B cell (primary cell): Measurements from ENCODE around the gene GNAI3. TPM values are rescaled to one million over a fixed set of nuclear protein-coding genes. Genes with fewer than 3 reads are reported as not detected.

ENCODE experiments used
- ATAC-seq: fragments of 200-7000 bp; cut with Tn5 transposase; one replicate; pipeline ENCODE4 v1.10.0; 2021; ENCODE audit warnings: low read depth, mild to moderate bottlenecking, moderate number of reproducible peaks, moderate library complexity
- CTCF ChIA-PET: fragments of 350-600 bp; sonication (Branson Sonifier 250); formaldehyde crosslinking; loops from one replicate; lab custom pipeline; 2021; ENCODE audit warnings: antibody characterized with exemption, inconsistent platforms; lab: Charles Lee
- POLR2A ChIA-PET: fragments of 350-600 bp; sonication (Branson Sonifier 250); formaldehyde crosslinking; loops from one replicate; lab custom pipeline; 2021; ENCODE audit warnings: antibody characterized with exemption; lab: Charles Lee
- DNase-seq: peaks from one replicate; pipeline ENCODE4 v3.0.0; 2013
- H2AFZ ChIP-seq: 2 replicates; pipeline ENCODE4 v1.6.1; 2012; ENCODE audit warnings: mild to moderate bottlenecking, low read depth, low read length; ENCODE audit not compliant: insufficient read depth, poor library complexity, severe bottlenecking
- H3K27ac ChIP-seq, 2 donors: 1 replicate in 1 of 2; 2 replicates in 1 of 2; pipeline ENCODE4 v1.5.1; 2012 to 2013; ENCODE audit warnings: low read length in 2 of 2, mild to moderate bottlenecking in 2 of 2, moderate library complexity in 1 of 2
- H3K27me3 ChIP-seq, 4 experiments: fragments of 200-600 bp in 1 of 4; sonication (generic) in 1 of 4; replicated peaks in 1 of 4; 1 replicate in 2 of 4; 2 replicates in 2 of 4; pipeline versions ENCODE4 v1.6.1 to v1.7.0; 2013 to 2016; ENCODE audit warnings: low read length in 3 of 4, mild to moderate bottlenecking in 2 of 4, mixed read lengths in 1 of 4, moderate library complexity in 1 of 4; ENCODE audit not compliant: insufficient read depth in 4 of 4, control insufficient read depth in 3 of 4; ENCODE audit errors: control extremely low read depth in 1 of 4
- H3K36me3 ChIP-seq, 2 experiments: replicated peaks in 1 of 2; 1 replicate in 1 of 2; 2 replicates in 1 of 2; pipeline versions ENCODE4 v1.6.1 to v1.7.1; 2013; ENCODE audit warnings: low read length in 1 of 2; ENCODE audit not compliant: insufficient read depth in 2 of 2, control insufficient read depth in 1 of 2; ENCODE audit errors: control extremely low read depth in 1 of 2, extremely low read depth in 1 of 2
- H3K4me1 ChIP-seq, 2 donors: fragments of 200-600 bp in 1 of 2; sonication (generic) in 1 of 2; 1 replicate in 1 of 2; 2 replicates in 1 of 2; pipeline versions ENCODE4 v1.5.1 to v1.6.1; 2013 to 2017; ENCODE audit warnings: low read length in 2 of 2; ENCODE audit not compliant: control insufficient read depth in 2 of 2, insufficient read depth in 2 of 2
- H3K4me2 ChIP-seq: replicated peaks from 2 replicates; pipeline ENCODE3; 2012; ENCODE audit warnings: mild to moderate bottlenecking, low read depth, low read length; ENCODE audit not compliant: poor library complexity, severe bottlenecking
- H3K4me3 ChIP-seq, 5 experiments: fragments of 200-600 bp in 1 of 5; sonication (generic) in 1 of 5; 1 replicate in 3 of 5; 2 replicates in 2 of 5; pipeline versions ENCODE4 v1.5.1 to v1.7.0; 2011 to 2016; ENCODE audit warnings: low read length in 4 of 5, mild to moderate bottlenecking in 4 of 5, low read depth in 2 of 5, control low read depth in 1 of 5, moderate library complexity in 1 of 5; ENCODE audit not compliant: insufficient read depth in 1 of 5; ENCODE audit errors: control extremely low read depth in 1 of 5, extremely low read depth in 1 of 5
- H3K79me2 ChIP-seq: fragments of 200-600 bp; sonication (generic); one replicate; pipeline ENCODE4 v1.6.0; 2016; ENCODE audit warnings: low read length; ENCODE audit not compliant: control insufficient read depth, insufficient read depth
- H3K9ac ChIP-seq: fragments of 200-600 bp; sonication (generic); 2 replicates; pipeline ENCODE4 v1.6.1; 2017; ENCODE audit warnings: mild to moderate bottlenecking, low read length, moderate library complexity
- H3K9me3 ChIP-seq, 3 donors: one replicate each; pipeline versions ENCODE4 v1.6.1 to v1.7.1; 2013; ENCODE audit warnings: low read length in 2 of 3; ENCODE audit not compliant: control insufficient read depth in 2 of 3, insufficient read depth in 1 of 3; ENCODE audit errors: control extremely low read depth in 1 of 3
- H4K20me1 ChIP-seq: 2 replicates; pipeline ENCODE4 v1.6.0; 2012; ENCODE audit warnings: mild to moderate bottlenecking, low read length; ENCODE audit not compliant: insufficient read depth, control insufficient read depth, poor library complexity, severe bottlenecking
- H3K27ac Mint-ChIP-seq: one replicate; pipeline ENCODE4 v1.8.0; 2021; ENCODE audit warnings: mixed read lengths
- H3K27me3 Mint-ChIP-seq: one replicate; pipeline ENCODE4 v1.8.0; 2021; ENCODE audit warnings: mixed read lengths
- H3K4me1 Mint-ChIP-seq: one replicate; pipeline ENCODE4 v1.8.0; 2021; ENCODE audit warnings: mixed read lengths
- H3K4me3 Mint-ChIP-seq: one replicate; pipeline ENCODE4 v1.8.0; 2021; ENCODE audit warnings: mixed read lengths
- H3K9me3 Mint-ChIP-seq: one replicate; pipeline ENCODE4 v1.8.0; 2022; ENCODE audit warnings: mixed read lengths; ENCODE audit not compliant: insufficient read depth
- EZH2 ChIP-seq: IDR thresholded peaks from 2 replicates; pipeline ENCODE4 v1.6.1; 2012; ENCODE audit warnings: borderline replicate concordance, low read depth, mild to moderate bottlenecking, moderate library complexity, low read length; ENCODE audit not compliant: insufficient read depth, poor library complexity, severe bottlenecking
- WGBS: methylation state at CpG from one replicate; pipeline ENCODE4 v1.1.5; 2013; ENCODE audit warnings: missing lambda C conversion rate; ENCODE audit not compliant: insufficient coverage; 5-methylcytosine and 5-hydroxymethylcytosine counted together
- intact Hi-C: fragments of 100-400 bp; cut with micrococcal nuclease; formaldehyde crosslinking; loops from one replicate; pipeline ENCODE4 v1.10.0; 2022
- polyA plus RNA-seq: library from polyadenylated mRNA; depleted of rRNA; stranded (reverse); fragments of >200 nt; gene quantifications from 2 replicates; pipeline ENCODE4 v1.2.3, GENCODE V29; 2012
- total RNA-seq, 2 donors: library from RNA; stranded (reverse); fragments of 120-200 nt in 1 of 2; gene quantifications; 1 replicate in 1 of 2; 2 replicates in 1 of 2; pipeline versions ENCODE4 v1.2.3 to v1.2.4, GENCODE V29; 2013 to 2022
- TF ChIP-seq, protein P1 (sequence below): fragments of 200-600 bp; IDR thresholded peaks from one replicate; pipeline ENCODE4 v1.8.0; 2022; ENCODE audit warnings: antibody characterized with exemption, mild to moderate bottlenecking

Gene GNAI3
- total and polyA plus RNA-seq, 2 donors (not counting 1 experiment from before 2014, with no cell fraction given), result 1.6 to 8.5 TPM

- H2AFZ ChIP-seq, result no peak overlapping the region
- DNase-seq (peak; percentile 4), ATAC-seq (no peak)
- Mint-ChIP-seq H3K27ac (no peak overlapping the region), H3K9me3 (no peaks in the 10 kb centered on the region), H3K27me3 (no peaks in the 10 kb centered on the region), H3K4me3 (no peak overlapping the region), H3K4me1 (peaks cover 5% of the 10 kb centered on the region)
- no peaks in the 10 kb centered on the region for H3K27me3 ChIP-seq
- TF ChIP-seq, protein P1, sequence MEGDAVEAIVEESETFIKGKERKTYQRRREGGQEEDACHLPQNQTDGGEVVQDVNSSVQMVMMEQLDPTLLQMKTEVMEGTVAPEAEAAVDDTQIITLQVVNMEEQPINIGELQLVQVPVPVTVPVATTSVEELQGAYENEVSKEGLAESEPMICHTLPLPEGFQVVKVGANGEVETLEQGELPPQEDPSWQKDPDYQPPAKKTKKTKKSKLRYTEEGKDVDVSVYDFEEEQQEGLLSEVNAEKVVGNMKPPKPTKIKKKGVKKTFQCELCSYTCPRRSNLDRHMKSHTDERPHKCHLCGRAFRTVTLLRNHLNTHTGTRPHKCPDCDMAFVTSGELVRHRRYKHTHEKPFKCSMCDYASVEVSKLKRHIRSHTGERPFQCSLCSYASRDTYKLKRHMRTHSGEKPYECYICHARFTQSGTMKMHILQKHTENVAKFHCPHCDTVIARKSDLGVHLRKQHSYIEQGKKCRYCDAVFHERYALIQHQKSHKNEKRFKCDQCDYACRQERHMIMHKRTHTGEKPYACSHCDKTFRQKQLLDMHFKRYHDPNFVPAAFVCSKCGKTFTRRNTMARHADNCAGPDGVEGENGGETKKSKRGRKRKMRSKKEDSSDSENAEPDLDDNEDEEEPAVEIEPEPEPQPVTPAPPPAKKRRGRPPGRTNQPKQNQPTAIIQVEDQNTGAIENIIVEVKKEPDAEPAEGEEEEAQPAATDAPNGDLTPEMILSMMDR, result no peak
- no peak for TF ChIP-seq EZH2
- ChIA-PET CTCF (interaction anchor here (0.6 to 16.5 kb wide), 7 partner anchors 7 to 89 kb away, joined by 3 to 276 read pairs (median 4); partner anchors contain the start of genes GNAI3 and GPR61), POLR2A (no interaction called here)
- 96% methylated on average over 2 of the region's 5 CpGs for WGBS
- H4K20me1 ChIP-seq, result no peaks in the 10 kb centered on the region
- intact Hi-C loops, result no loop called here
- H3K36me3 ChIP-seq, result peaks cover 0 to 34% of the 10 kb centered on the region in 2 experiments
- no peak overlapping the region for H3K27ac ChIP-seq
- no peak overlapping the region for H3K4me2 ChIP-seq
- no peak overlapping the region for H3K4me3 ChIP-seq
- H3K79me2 ChIP-seq, result no peaks in the 10 kb centered on the region
- peaks cover 0 to 3% of the 10 kb centered on the region in 2 donors for H3K4me1 ChIP-seq
- no peaks in the 10 kb centered on the region for H3K9me3 ChIP-seq
- no peak overlapping the region for H3K9ac ChIP-seq
Observed at GRCh38 chr1:109632671-109633346, 84.4 kb downstream of the GNAI3 start.

DNA sequence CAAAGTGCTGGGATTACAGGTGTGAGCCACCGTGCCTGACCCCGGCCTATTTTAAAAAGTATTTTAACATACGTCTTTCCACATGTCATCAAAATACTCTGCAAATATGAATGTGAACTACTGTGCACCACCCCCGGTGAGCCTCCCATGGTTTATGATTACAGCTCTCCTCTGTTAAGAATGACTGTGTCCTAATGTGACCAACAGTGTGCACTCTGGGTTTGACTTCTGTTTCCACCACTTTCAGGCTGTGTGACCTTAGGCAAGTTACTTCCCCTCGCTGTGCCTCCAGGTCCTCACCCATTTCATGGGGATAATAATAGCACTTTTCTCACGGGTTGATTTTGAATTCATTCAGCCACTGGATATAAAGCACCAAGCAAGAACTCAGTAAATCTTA, 85.9 kb downstream of the GNAI3 start:
- H2AFZ ChIP-seq, result no peak overlapping the region
- no peak for TF ChIP-seq EZH2
- TF ChIP-seq, protein P1, result no peak

More for the DNA sequence above, 85.9 kb downstream of the GNAI3 start:
- ChIA-PET POLR2A (no interaction called here), CTCF (interaction anchor here (13.3 to 16.5 kb wide), 2 partner anchors 91 to 140 kb away, joined by 230 to 276 read pairs; partner anchors contain the start of gene GPR61)
- Mint-ChIP-seq H3K27ac (no peak overlapping the region), H3K4me3 (no peak overlapping the region), H3K4me1 (peaks cover 5% of the 10 kb centered on the region), H3K9me3 (no peaks in the 10 kb centered on the region), H3K27me3 (no peaks in the 10 kb centered on the region)
- Histone ChIP-seq H3K27me3 (no peaks in the 10 kb centered on the region), H3K9me3 (no peaks in the 10 kb centered on the region), H3K9ac (no peak overlapping the region), H3K36me3 (peaks cover 0 to 19% of the 10 kb centered on the region in 2 experiments), H3K27ac (no peak overlapping the region), H3K79me2 (no peaks in the 10 kb centered on the region), H4K20me1 (no peaks in the 10 kb centered on the region), H3K4me3 (no peak overlapping the region), H3K4me2 (no peak overlapping the region), H3K4me1 (peaks cover 0 to 3% of the 10 kb centered on the region in 2 donors)
- intact Hi-C loops, result no loop called here
- ATAC-seq (no peak), DNase-seq (peak; percentile 1)
- 67% methylated on average over 5 of the region's 6 CpGs for WGBS
